Measurements from ENCODE around the gene PALM2AKAP2. TPM values are rescaled to one million over a fixed set of nuclear protein-coding genes. Genes with fewer than 3 reads are reported as not detected.

PALM2AKAP2 gene
- total RNA-seq, 6 donors from 2014 or later: 5.2 to 27.2 (median 8.8) TPM

- peak in 1 of 2 donors; percentile 65 for ATAC-seq (ENCODE audit: low FRiP score in 2 of 2)
- no peak for TF ChIP-seq CTCF (IDR thresholded peaks at IDR 0.05)
- TF ChIP-seq POLR2AphosphoS5 (IDR thresholded peaks at IDR 0.05): peak in 1 of 2 donors; percentile 17
- H3K4me1 ChIP-seq: peaks cover 0 to 4% (median 0%) of the 10 kb centered on the region in 4 donors
- WGBS, 2 donors: 65% methylated on average over 4 of the region's 4 CpGs
- peak overlapping the region; percentile 44 to 70 (median 60) for H3K27ac ChIP-seq
- no peak overlapping the region for H3K4me3 ChIP-seq
- no peaks in the 10 kb centered on the region for H3K27me3 ChIP-seq
- H3K9me3 ChIP-seq: no peaks in the 10 kb centered on the region
- no peaks in the 10 kb centered on the region for H3K36me3 ChIP-seq
- DNase-seq: no peak
Observed at GRCh38 chr9:109794361-109795012, 14.5 kb downstream of the PALM2AKAP2 start.

- WGBS, 2 donors: 82 to 87% methylated on average over 3 of the region's 3 CpGs
- TF ChIP-seq EP300 (IDR thresholded peaks at IDR 0.05) (no peak), CTCF (IDR thresholded peaks at IDR 0.05) (no peak), POLR2A (IDR thresholded peaks at IDR 0.05) (no peak), POLR2AphosphoS5 (IDR thresholded peaks at IDR 0.05) (no peak)
- Histone ChIP-seq H3K9me3 (no peaks in the 10 kb centered on the region), H3K27ac (peak overlapping the region in 1 of 4 donors; percentile 9), H3K4me1 (peaks cover 0 to 4% (median 0%) of the 10 kb centered on the region in 4 donors), H3K4me3 (no peak overlapping the region), H3K27me3 (no peaks in the 10 kb centered on the region), H3K36me3 (no peaks in the 10 kb centered on the region)
- ATAC-seq (ENCODE audit: low FRiP score in 2 of 2) (no peak), DNase-seq (no peak)
Observed at GRCh38 chr9:109795613-109796012, 15.6 kb downstream of the PALM2AKAP2 start.

DNA sequence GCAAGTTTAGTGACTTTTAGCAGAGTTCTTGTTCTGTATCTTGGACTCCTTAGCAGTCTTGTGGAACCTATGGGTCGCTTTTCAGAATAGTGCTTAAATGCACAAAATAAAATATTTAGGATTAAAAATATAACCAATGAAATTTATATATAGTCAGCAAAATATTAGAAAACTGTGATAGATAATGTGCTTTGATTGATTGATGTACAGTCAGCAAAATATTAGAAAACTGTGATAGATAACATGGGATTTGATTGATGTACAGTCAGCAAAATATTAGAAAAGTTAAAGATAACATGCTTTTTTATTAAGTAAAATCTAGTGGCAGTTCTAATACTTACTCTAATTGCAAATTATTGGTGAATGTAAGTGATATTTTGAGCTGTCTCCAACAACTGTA is 16.1 kb downstream of the PALM2AKAP2 start:
- 93 to 95% methylated on average over 1 of the region's 1 CpG for WGBS, 2 donors
- H3K4me3 ChIP-seq: no peak overlapping the region
- no peaks in the 10 kb centered on the region for H3K36me3 ChIP-seq
- no peak overlapping the region for H3K27ac ChIP-seq
- no peaks in the 10 kb centered on the region for H3K9me3 ChIP-seq
- ATAC-seq (ENCODE audit: low FRiP score in 2 of 2) (no peak), DNase-seq (no peak)
- no peak for TF ChIP-seq POLR2A (IDR thresholded peaks at IDR 0.05)
- TF ChIP-seq CTCF (IDR thresholded peaks at IDR 0.05): no peak
- no peak for TF ChIP-seq POLR2AphosphoS5 (IDR thresholded peaks at IDR 0.05)
- no peak for TF ChIP-seq EP300 (IDR thresholded peaks at IDR 0.05)
- peaks cover 0 to 4% (median 0%) of the 10 kb centered on the region in 4 donors for H3K4me1 ChIP-seq
- H3K27me3 ChIP-seq: no peaks in the 10 kb centered on the region

DNA sequence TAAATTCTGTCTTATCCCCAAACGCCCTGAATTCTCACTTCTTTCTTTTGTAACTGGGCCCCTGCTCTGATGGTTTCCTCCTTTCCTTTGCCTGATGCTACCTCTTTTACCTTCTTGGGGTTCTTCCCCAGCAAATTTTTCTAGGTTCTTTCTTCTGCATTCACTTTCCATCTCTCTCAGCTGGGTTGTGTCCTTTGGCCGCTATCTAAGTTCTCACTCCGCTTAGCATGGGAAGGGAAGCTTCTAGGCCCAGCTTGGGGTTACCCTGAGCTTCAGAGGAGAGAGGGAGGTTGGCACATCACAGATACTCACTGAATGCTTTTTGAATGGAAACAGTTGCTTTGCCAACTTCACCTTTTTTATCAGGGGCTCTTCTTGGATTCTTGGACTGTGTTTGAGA is 17.0 kb downstream of the PALM2AKAP2 start:
- TF ChIP-seq EP300 (IDR thresholded peaks at IDR 0.05) (no peak), POLR2A (IDR thresholded peaks at IDR 0.05) (no peak), CTCF (IDR thresholded peaks at IDR 0.05) (no peak), POLR2AphosphoS5 (IDR thresholded peaks at IDR 0.05) (no peak)
- Histone ChIP-seq H3K27ac (no peak overlapping the region), H3K27me3 (no peaks in the 10 kb centered on the region), H3K4me1 (peaks cover 0 to 4% (median 0%) of the 10 kb centered on the region in 4 donors), H3K9me3 (no peaks in the 10 kb centered on the region), H3K4me3 (no peak overlapping the region), H3K36me3 (no peaks in the 10 kb centered on the region)
- ATAC-seq (ENCODE audit: low FRiP score in 2 of 2) (no peak), DNase-seq (no peak)
- 88 to 91% methylated on average over 3 of the region's 3 CpGs for WGBS, 2 donors

DNA sequence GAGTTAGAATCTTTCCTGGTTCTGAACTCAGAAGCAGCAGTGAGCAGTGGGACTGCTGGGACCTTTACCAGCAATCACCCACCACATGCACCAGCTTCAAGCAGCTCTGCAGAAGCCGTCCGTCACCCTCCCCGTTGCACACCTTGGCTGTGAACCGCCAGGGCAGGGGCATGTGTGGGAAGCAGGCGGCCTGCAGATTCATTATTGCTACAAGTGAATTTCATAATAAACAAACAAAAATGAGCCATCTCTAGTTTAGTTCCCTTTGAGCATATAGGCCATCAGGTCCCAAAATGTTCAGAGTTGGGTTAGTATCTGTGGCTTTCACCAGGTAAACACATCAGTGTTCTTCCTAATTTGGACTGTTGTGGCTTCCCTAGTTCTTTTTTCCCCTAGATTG is 17.5 kb downstream of the PALM2AKAP2 start:
- DNase-seq (peak in 1 of 2 donors; percentile 9), ATAC-seq (ENCODE audit: low FRiP score in 2 of 2) (no peak)
- no peak overlapping the region for H3K27ac ChIP-seq
- H3K4me3 ChIP-seq: no peak overlapping the region
- H3K9me3 ChIP-seq: no peaks in the 10 kb centered on the region
- no peaks in the 10 kb centered on the region for H3K36me3 ChIP-seq
- TF ChIP-seq POLR2AphosphoS5 (IDR thresholded peaks at IDR 0.05): no peak
- TF ChIP-seq POLR2A (IDR thresholded peaks at IDR 0.05): no peak
- TF ChIP-seq CTCF (IDR thresholded peaks at IDR 0.05): no peak
- no peak for TF ChIP-seq EP300 (IDR thresholded peaks at IDR 0.05)
- WGBS, 2 donors: 97 to 98% methylated on average over 5 of the region's 5 CpGs
- H3K4me1 ChIP-seq: peaks cover 0 to 4% (median 0%) of the 10 kb centered on the region in 4 donors
- H3K27me3 ChIP-seq: no peaks in the 10 kb centered on the region

Data from upper lobe of left lung (tissue), 6 donors.